Stomach (tissue), 9 donors: ENCODE measurements around the gene ZNF692. TPM values are rescaled to one million over a fixed set of nuclear protein-coding genes. Genes with fewer than 3 reads are reported as not detected.
A peak's percentile ranks its signal among the peaks of the same experiment; 100 is the strongest.

Source experiments
- DNase-seq, 2 donors: peaks; one replicate each; pipeline versions ENCODE4 v3.0.0 to v3.0.0-alpha.2; 2013 to 2019
- H3K27ac ChIP-seq, 5 donors: fragments of 200-600 bp in 4 of 5; sonication (generic) in 4 of 5; one replicate each; pipeline ENCODE4 v1.5.1; 2013 to 2019; ENCODE audit warnings: mild to moderate bottlenecking in 1 of 5, moderate library complexity in 1 of 5
- H3K27me3 ChIP-seq, 3 donors: fragments of 200-600 bp; sonication (generic); one replicate each; pipeline ENCODE4 v1.5.1; 2017 to 2019; ENCODE audit warnings: mixed run types in 1 of 3
- H3K36me3 ChIP-seq, 4 donors: fragments of 200-600 bp; sonication (generic); 1 replicate in 3 of 4; 2 replicates in 1 of 4; pipeline ENCODE4 v1.5.1; 2016 to 2019
- H3K4me1 ChIP-seq, 4 donors: fragments of 200-600 bp; sonication (generic); one replicate each; pipeline ENCODE4 v1.5.1; 2016 to 2019
- H3K4me3 ChIP-seq, 4 donors: fragments of 200-600 bp; sonication (generic) in 3 of 4; one replicate each; pipeline ENCODE4 v1.5.1; 2016 to 2019; ENCODE audit warnings: mild to moderate bottlenecking in 1 of 4
- H3K9me3 ChIP-seq, 4 donors: fragments of 200-600 bp; sonication (generic); one replicate each; pipeline ENCODE4 v1.5.1; 2016 to 2019
- EP300 ChIP-seq: sonication (generic); formaldehyde crosslinking; IDR thresholded peaks from one replicate; pipeline ENCODE4 v1.6.1; 2017; ENCODE audit warnings: antibody characterized with exemption
- POLR2A ChIP-seq, 4 donors: fragments of 450-650 bp; IDR thresholded peaks; one replicate each; pipeline ENCODE4 v1.6.1; 2016; ENCODE audit warnings: antibody characterized with exemption in 4 of 4, control low read depth in 2 of 4, mild to moderate bottlenecking in 1 of 4, moderate library complexity in 1 of 4
- POLR2AphosphoS5 ChIP-seq, 3 donors: sonication (generic); formaldehyde crosslinking; IDR thresholded peaks; one replicate each; pipeline ENCODE4 v1.6.1; 2016; ENCODE audit warnings: antibody characterized with exemption in 3 of 3
- WGBS, 5 donors: extraction: QIAGEN DNeasy Blood & Tissue Kit in 3 of 5; methylation state at CpG; one replicate each; pipeline versions ENCODE4 v1.1.5 to v1.1.7; 2013 to 2018; 5-methylcytosine and 5-hydroxymethylcytosine counted together
- intact Hi-C: fragments of 100-400 bp; cut with DNase I; formaldehyde crosslinking; loops from one replicate; pipeline ENCODE4 v1.15.1; 2023; ENCODE audit warnings: low total_unique reads
- polyA plus RNA-seq, 3 donors: library from polyadenylated mRNA; stranded (reverse); fragments of 200-250 nt; gene quantifications; one replicate each; pipeline ENCODE4 v1.2.3, GENCODE V29; 2013
- total RNA-seq, 5 donors: library from RNA; depleted of rRNA; stranded (reverse); fragments of >200 nt; gene quantifications; one replicate each; pipeline versions ENCODE4 v1.1.0 to v1.2.3, GENCODE V29; 2014 to 2016
- TF ChIP-seq, protein P1 (sequence below), 7 experiments: fragments of 450-650 bp in 4 of 7; fragments of 200-600 bp in 3 of 7; sonication (generic) in 3 of 7; IDR thresholded peaks; one replicate each; pipeline ENCODE4 v1.5.1; 2016 to 2019; ENCODE audit warnings: antibody characterized with exemption in 7 of 7, control low read depth in 2 of 7, mild to moderate bottlenecking in 1 of 7
- donor health status: healthy with polysubstance abuse.
- donor health status: Bipolar disorder and iron deficiency.
- donor health status: healthy.

The ZNF692 gene
- total and polyA plus RNA-seq, 8 donors: 8.4 to 120 (median 76.4) TPM

DNA sequence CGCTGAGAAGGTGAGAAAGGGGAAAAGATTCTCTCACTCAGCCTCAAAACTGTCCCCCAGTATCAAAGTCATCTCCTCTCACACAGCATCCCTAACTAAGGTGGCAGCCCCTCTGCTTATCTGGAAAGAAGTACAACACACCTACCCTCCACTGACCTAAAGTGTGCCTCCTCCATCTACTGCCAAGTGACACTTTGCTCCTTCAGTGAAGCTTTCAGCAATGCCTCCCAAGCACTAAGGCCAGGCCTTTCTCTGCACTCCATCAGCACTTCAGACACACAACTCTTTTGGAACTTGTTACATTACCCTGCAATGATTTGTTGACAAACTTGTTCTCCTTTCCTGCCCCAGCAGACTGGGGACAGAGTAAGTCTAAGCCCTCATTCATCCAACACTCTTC, 34.6 kb downstream of the ZNF692 start:
- Histone ChIP-seq H3K4me1 (peaks cover 53 to 70% (median 62%) of the 10 kb centered on the region in 4 donors), H3K9me3 (no peaks in the 10 kb centered on the region), H3K27me3 (no peaks in the 10 kb centered on the region), H3K27ac (peak overlapping the region in 2 of 5 donors; percentile 96 to 99), H3K4me3 (peak overlapping the region in 3 of 4 donors; percentile 76 to 91 (median 88)), H3K36me3 (peaks cover 10 to 40% (median 31%) of the 10 kb centered on the region in 4 donors)
- intact Hi-C loops: no loop called here
- TF ChIP-seq, protein P1, sequence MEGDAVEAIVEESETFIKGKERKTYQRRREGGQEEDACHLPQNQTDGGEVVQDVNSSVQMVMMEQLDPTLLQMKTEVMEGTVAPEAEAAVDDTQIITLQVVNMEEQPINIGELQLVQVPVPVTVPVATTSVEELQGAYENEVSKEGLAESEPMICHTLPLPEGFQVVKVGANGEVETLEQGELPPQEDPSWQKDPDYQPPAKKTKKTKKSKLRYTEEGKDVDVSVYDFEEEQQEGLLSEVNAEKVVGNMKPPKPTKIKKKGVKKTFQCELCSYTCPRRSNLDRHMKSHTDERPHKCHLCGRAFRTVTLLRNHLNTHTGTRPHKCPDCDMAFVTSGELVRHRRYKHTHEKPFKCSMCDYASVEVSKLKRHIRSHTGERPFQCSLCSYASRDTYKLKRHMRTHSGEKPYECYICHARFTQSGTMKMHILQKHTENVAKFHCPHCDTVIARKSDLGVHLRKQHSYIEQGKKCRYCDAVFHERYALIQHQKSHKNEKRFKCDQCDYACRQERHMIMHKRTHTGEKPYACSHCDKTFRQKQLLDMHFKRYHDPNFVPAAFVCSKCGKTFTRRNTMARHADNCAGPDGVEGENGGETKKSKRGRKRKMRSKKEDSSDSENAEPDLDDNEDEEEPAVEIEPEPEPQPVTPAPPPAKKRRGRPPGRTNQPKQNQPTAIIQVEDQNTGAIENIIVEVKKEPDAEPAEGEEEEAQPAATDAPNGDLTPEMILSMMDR (IDR thresholded peaks at IDR 0.05): no peak
- no peak for TF ChIP-seq EP300
- TF ChIP-seq POLR2A (IDR thresholded peaks at IDR 0.05): no peak
- TF ChIP-seq POLR2AphosphoS5 (IDR thresholded peaks at IDR 0.05): no peak
- WGBS, 5 donors: 100% methylated on average over 1 of the region's 1 CpG
- no peak for DNase-seq

- Histone ChIP-seq H3K36me3 (peaks cover 10 to 44% (median 38%) of the 10 kb centered on the region in 4 donors), H3K27me3 (no peaks in the 10 kb centered on the region), H3K4me1 (peaks cover 53 to 77% (median 70%) of the 10 kb centered on the region in 4 donors), H3K9me3 (no peaks in the 10 kb centered on the region), H3K4me3 (peak overlapping the region in 2 of 4 donors; percentile 76 to 91), H3K27ac (no peak overlapping the region)
- intact Hi-C loops: no loop called here
- TF ChIP-seq EP300 (no peak), POLR2A (IDR thresholded peaks at IDR 0.05) (no peak), POLR2AphosphoS5 (IDR thresholded peaks at IDR 0.05) (no peak)
- TF ChIP-seq, protein P1 (IDR thresholded peaks at IDR 0.05): no peak
- no peak for DNase-seq
- WGBS, 5 donors: 72 to 84% (median 82%) methylated on average over 2 of the region's 2 CpGs
Observed at GRCh38 chr1:248823517-248824001, 35.3 kb downstream of the ZNF692 start.

GRCh38 chr1:248822148-248823032, 36.5 kb downstream of the ZNF692 start:
- TF ChIP-seq, protein P1 (IDR thresholded peaks at IDR 0.05): no peak
- TF ChIP-seq POLR2AphosphoS5 (IDR thresholded peaks at IDR 0.05) (no peak), EP300 (no peak), POLR2A (IDR thresholded peaks at IDR 0.05) (no peak)
- Histone ChIP-seq H3K27ac (peak overlapping the region in 2 of 5 donors; percentile 14 to 18), H3K9me3 (no peaks in the 10 kb centered on the region), H3K4me1 (peaks cover 53 to 86% (median 72%) of the 10 kb centered on the region in 4 donors), H3K4me3 (peak overlapping the region in 2 of 4 donors; percentile 21 to 91), H3K27me3 (no peaks in the 10 kb centered on the region), H3K36me3 (peaks cover 10 to 53% (median 45%) of the 10 kb centered on the region in 4 donors)
- WGBS, 5 donors: 82 to 85% (median 84%) methylated on average over 15 of the region's 15 CpGs
- no peak for DNase-seq
- intact Hi-C loops: no loop called here

- 93 to 96% (median 93%) methylated on average over 7 of the region's 7 CpGs for whole genome bisulfite sequencing, 5 donors
- TF ChIP-seq POLR2A (IDR thresholded peaks at IDR 0.05) (no peak), EP300 (no peak), POLR2AphosphoS5 (IDR thresholded peaks at IDR 0.05) (no peak)
- TF ChIP-seq, protein P1 (IDR thresholded peaks at IDR 0.05): no peak
- no peak for DNase-seq
- intact Hi-C loops: no loop called here
- Histone ChIP-seq H3K36me3 (peaks cover 10 to 61% (median 53%) of the 10 kb centered on the region in 4 donors), H3K9me3 (no peaks in the 10 kb centered on the region), H3K27me3 (no peaks in the 10 kb centered on the region), H3K4me3 (no peak overlapping the region), H3K4me1 (peaks cover 48 to 86% (median 66%) of the 10 kb centered on the region in 4 donors), H3K27ac (no peak overlapping the region)
Observed at GRCh38 chr1:248821641-248822040, 37.2 kb downstream of the ZNF692 start.
